Neural progenitor cell (in vitro differentiated cells): ENCODE results near the gene ANAPC5. TPM values are rescaled to one million over a fixed set of nuclear protein-coding genes. Genes with fewer than 3 reads are reported as not detected.

Source experiments
- DNase-seq: peaks from one replicate; pipeline ENCODE4 v3.0.0-alpha.2; 2016; ENCODE audit warnings: low spot score
- H2AFZ ChIP-seq: fragments of 200-600 bp; sonication (generic); replicated peaks from 2 replicates; pipeline ENCODE4 v1.6.1; 2016; ENCODE audit warnings: antibody characterized with exemption
- H3F3A ChIP-seq: fragments of 200-600 bp; sonication (generic); 2 replicates; pipeline ENCODE4 v1.6.1; 2016; ENCODE audit warnings: antibody characterized with exemption, low read depth
- H3K27ac ChIP-seq: fragments of 200-600 bp; sonication (generic); 2 replicates; pipeline ENCODE4 v1.5.1; 2016; ENCODE audit warnings: mild to moderate bottlenecking
- H3K27me3 ChIP-seq: fragments of 200-600 bp; sonication (generic); 2 replicates; pipeline ENCODE4 v1.6.1; 2016; ENCODE audit warnings: mild to moderate bottlenecking, moderate library complexity
- H3K36me3 ChIP-seq: fragments of 200-600 bp; sonication (generic); 2 replicates; pipeline ENCODE4 v1.5.1; 2016
- H3K4me1 ChIP-seq: fragments of 200-600 bp; sonication (generic); 2 replicates; pipeline ENCODE4 v1.6.1; 2016; ENCODE audit warnings: mixed run types
- H3K4me2 ChIP-seq: fragments of 200-600 bp; sonication (generic); 2 replicates; pipeline ENCODE4 v1.6.1; 2016
- H3K4me3 ChIP-seq: fragments of 200-600 bp; sonication (generic); 2 replicates; pipeline ENCODE4 v1.5.1; 2016
- H3K79me2 ChIP-seq: fragments of 200-600 bp; sonication (generic); 2 replicates; pipeline ENCODE4 v1.6.1; 2016; ENCODE audit warnings: low read depth
- H3K9ac ChIP-seq: fragments of 200-600 bp; sonication (generic); 2 replicates; pipeline ENCODE4 v1.6.1; 2016
- H3K9me3 ChIP-seq: fragments of 200-600 bp; sonication (generic); 2 replicates; pipeline ENCODE4 v1.5.1; 2016; ENCODE audit warnings: low read depth
- H4K20me1 ChIP-seq: fragments of 200-600 bp; sonication (generic); 2 replicates; pipeline ENCODE4 v1.6.1; 2016; ENCODE audit warnings: low read depth
- H3K27ac Mint-ChIP-seq: 3 replicates; pipeline ENCODE4 v1.8.0; 2021; ENCODE audit warnings: mixed read lengths
- H3K27me3 Mint-ChIP-seq: 2 replicates; pipeline ENCODE4 v1.8.0; 2022; ENCODE audit warnings: low read depth, mild to moderate bottlenecking, inconsistent platforms, moderate library complexity, mixed read lengths; ENCODE audit not compliant: insufficient read depth
- H3K36me3 Mint-ChIP-seq: 3 replicates; pipeline ENCODE4 v1.8.0; 2021; ENCODE audit warnings: mixed read lengths
- H3K4me1 Mint-ChIP-seq: 3 replicates; pipeline ENCODE4 v1.8.0; 2021; ENCODE audit warnings: mixed read lengths
- H3K4me3 Mint-ChIP-seq: 3 replicates; pipeline ENCODE4 v1.8.0; 2021; ENCODE audit warnings: mild to moderate bottlenecking, moderate library complexity, mixed read lengths
- H3K9me3 Mint-ChIP-seq: 3 replicates; pipeline ENCODE4 v1.8.0; 2020; ENCODE audit warnings: mixed read lengths
- EZH2 ChIP-seq: fragments of 200-600 bp; sonication (generic); IDR thresholded peaks from 2 replicates; pipeline ENCODE4 v1.6.1; 2017; ENCODE audit warnings: antibody characterized with exemption, mild to moderate bottlenecking, moderate library complexity
- EZH2phosphoT487 ChIP-seq: fragments of 200-600 bp; sonication (generic); IDR thresholded peaks from 2 replicates; pipeline ENCODE4 v1.6.1; 2017; ENCODE audit warnings: antibody characterized with exemption
- total RNA-seq: library from RNA; depleted of rRNA; stranded (reverse); fragments of >200 nt; gene quantifications from 2 replicates; pipeline ENCODE4 v1.2.3, GENCODE V29; 2015; ENCODE audit warnings: low replicate concordance
- TF ChIP-seq, protein P1 (sequence below): fragments of 200-600 bp; sonication (generic); IDR thresholded peaks from 2 replicates; pipeline ENCODE4 v1.5.1; 2017; ENCODE audit warnings: antibody characterized with exemption, mild to moderate bottlenecking

The ANAPC5 gene
- total RNA-seq, 1 donor from 2014 or later, result 190 TPM

- no peak overlapping the region for H3K27ac Mint-ChIP-seq
- peaks cover 19% of the 10 kb centered on the region for H3K79me2 ChIP-seq
- no peaks in the 10 kb centered on the region for H3K36me3 ChIP-seq
- H3K4me1 ChIP-seq, result no peaks in the 10 kb centered on the region
- no peak for DNase-seq
- H2AFZ ChIP-seq, result no peak overlapping the region
- H3K4me1 Mint-ChIP-seq, result peaks cover 2% of the 10 kb centered on the region
- H4K20me1 ChIP-seq, result peaks cover 10% of the 10 kb centered on the region
- H3K9ac ChIP-seq, result no peak overlapping the region
- TF ChIP-seq, protein P1, sequence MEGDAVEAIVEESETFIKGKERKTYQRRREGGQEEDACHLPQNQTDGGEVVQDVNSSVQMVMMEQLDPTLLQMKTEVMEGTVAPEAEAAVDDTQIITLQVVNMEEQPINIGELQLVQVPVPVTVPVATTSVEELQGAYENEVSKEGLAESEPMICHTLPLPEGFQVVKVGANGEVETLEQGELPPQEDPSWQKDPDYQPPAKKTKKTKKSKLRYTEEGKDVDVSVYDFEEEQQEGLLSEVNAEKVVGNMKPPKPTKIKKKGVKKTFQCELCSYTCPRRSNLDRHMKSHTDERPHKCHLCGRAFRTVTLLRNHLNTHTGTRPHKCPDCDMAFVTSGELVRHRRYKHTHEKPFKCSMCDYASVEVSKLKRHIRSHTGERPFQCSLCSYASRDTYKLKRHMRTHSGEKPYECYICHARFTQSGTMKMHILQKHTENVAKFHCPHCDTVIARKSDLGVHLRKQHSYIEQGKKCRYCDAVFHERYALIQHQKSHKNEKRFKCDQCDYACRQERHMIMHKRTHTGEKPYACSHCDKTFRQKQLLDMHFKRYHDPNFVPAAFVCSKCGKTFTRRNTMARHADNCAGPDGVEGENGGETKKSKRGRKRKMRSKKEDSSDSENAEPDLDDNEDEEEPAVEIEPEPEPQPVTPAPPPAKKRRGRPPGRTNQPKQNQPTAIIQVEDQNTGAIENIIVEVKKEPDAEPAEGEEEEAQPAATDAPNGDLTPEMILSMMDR, result no peak
- H3K27me3 Mint-ChIP-seq, result no peaks in the 10 kb centered on the region
- no peaks in the 10 kb centered on the region for H3K9me3 ChIP-seq
- H3K9me3 Mint-ChIP-seq, result no peaks in the 10 kb centered on the region
- peaks cover 13% of the 10 kb centered on the region for H3K36me3 Mint-ChIP-seq
- H3K27ac ChIP-seq, result no peak overlapping the region
- H3K27me3 ChIP-seq, result no peaks in the 10 kb centered on the region
- H3K4me2 ChIP-seq, result no peak overlapping the region
- no peak overlapping the region for H3K4me3 Mint-ChIP-seq
- no peak overlapping the region for H3K4me3 ChIP-seq
- no peaks in the 10 kb centered on the region for H3F3A ChIP-seq
These were observed 74.8 kb downstream of the ANAPC5 start for GRCh38 chr12:121277374-121277759.

DNA sequence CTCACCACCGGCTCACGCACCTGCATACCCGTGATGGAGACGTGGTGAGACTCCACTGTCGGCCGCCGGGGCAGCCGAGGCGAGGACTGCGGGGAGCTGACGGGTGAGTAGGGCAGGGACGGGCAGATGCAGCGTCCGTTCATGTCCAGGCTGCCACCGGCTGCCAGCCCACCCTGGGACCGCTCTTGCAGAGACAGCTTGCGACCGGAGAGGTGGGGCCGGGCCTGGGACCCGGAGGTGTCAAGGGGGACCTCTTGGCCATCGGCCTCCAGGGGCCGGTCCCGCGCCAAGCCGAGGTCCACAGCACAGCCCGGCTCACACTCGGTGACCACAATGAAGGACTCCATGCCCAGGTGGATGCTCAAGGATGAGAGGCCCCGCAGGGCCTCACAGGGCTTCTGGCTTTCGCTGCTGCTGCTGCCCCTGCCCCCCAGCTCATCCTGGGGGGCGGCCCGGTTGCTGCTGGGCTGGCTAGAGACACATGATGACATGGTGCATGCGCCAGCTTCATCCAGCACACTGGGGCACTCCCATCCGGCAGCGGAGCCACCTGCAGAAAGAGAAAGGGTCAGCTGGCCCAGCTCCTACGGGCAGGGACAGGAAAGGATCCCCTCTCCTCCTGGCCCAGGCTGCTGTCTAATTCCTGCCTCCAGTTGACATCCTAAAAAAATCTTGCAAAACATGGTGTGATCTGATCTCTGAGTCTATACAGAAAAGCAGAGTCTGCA lies 78.0 kb downstream of the ANAPC5 start:
- H3K4me3 Mint-ChIP-seq, result no peak overlapping the region
- H3F3A ChIP-seq, result no peaks in the 10 kb centered on the region
- TF ChIP-seq EZH2phosphoT487 (no peak), EZH2 (no peak)
- TF ChIP-seq, protein P1, result no peak
- H3K4me1 Mint-ChIP-seq, result no peaks in the 10 kb centered on the region
- no peaks in the 10 kb centered on the region for H3K4me1 ChIP-seq
- H3K9me3 ChIP-seq, result no peaks in the 10 kb centered on the region
- H3K4me2 ChIP-seq, result no peak overlapping the region
- H3K27ac Mint-ChIP-seq, result no peak overlapping the region
- no peaks in the 10 kb centered on the region for H3K27me3 Mint-ChIP-seq
- peaks cover 18% of the 10 kb centered on the region for H3K36me3 Mint-ChIP-seq
- H2AFZ ChIP-seq, result no peak overlapping the region
- peaks cover 5% of the 10 kb centered on the region for H3K79me2 ChIP-seq
- peaks cover 2% of the 10 kb centered on the region for H4K20me1 ChIP-seq
- no peak for DNase-seq
- no peak overlapping the region for H3K4me3 ChIP-seq
- no peaks in the 10 kb centered on the region for H3K36me3 ChIP-seq
- no peaks in the 10 kb centered on the region for H3K9me3 Mint-ChIP-seq
- no peak overlapping the region for H3K27ac ChIP-seq
- no peaks in the 10 kb centered on the region for H3K27me3 ChIP-seq
- no peak overlapping the region for H3K9ac ChIP-seq

DNA sequence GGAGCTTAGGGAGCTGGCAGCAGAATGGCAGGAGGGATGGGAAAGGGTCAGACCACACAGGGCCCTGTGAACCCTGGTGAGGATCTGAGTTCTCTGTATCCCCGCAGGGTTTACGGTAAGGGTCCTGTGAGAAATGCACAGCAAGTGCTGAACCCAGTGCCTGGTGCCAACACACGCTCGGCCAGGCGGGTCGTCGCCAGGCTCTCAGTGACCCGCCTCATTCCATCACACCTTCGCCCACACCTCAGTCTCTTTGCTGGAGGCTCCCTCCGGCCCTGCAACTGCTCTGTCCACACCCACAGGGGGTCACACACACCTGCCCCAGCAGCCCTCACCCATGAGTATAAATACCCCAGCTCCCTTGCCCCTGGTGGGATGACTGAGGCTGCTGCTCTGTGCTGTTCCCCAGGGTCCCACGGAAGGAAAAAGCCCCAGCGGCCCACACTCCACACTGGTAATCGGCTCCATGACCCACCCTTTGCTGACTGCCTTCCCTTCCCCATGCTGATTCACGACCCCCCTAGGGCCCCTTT lies 78.8 kb downstream of the ANAPC5 start:
- Histone ChIP-seq H2AFZ (no peak overlapping the region), H4K20me1 (no peaks in the 10 kb centered on the region), H3K27ac (no peak overlapping the region), H3K79me2 (peaks cover 5% of the 10 kb centered on the region), H3F3A (no peaks in the 10 kb centered on the region), H3K9me3 (no peaks in the 10 kb centered on the region), H3K4me1 (no peaks in the 10 kb centered on the region), H3K36me3 (no peaks in the 10 kb centered on the region), H3K9ac (no peak overlapping the region), H3K4me2 (no peak overlapping the region), H3K4me3 (no peak overlapping the region), H3K27me3 (no peaks in the 10 kb centered on the region)
- Mint-ChIP-seq H3K4me3 (peak overlapping the region; percentile 28), H3K4me1 (no peaks in the 10 kb centered on the region), H3K9me3 (no peaks in the 10 kb centered on the region), H3K36me3 (peaks cover 14% of the 10 kb centered on the region), H3K27ac (no peak overlapping the region), H3K27me3 (no peaks in the 10 kb centered on the region)
- DNase-seq, result no peak
- TF ChIP-seq EZH2phosphoT487 (no peak), EZH2 (no peak)
- TF ChIP-seq, protein P1, result no peak
